NT2/D1 (cell line): ENCODE results near the gene TNFSF9.

Experiments
- YY1 ChIP-seq: IDR thresholded peaks from 2 replicates; pipeline ENCODE4 v1.6.1; 2011; ENCODE audit not compliant: insufficient read length, insufficient read depth
- ZNF274 ChIP-seq: IDR thresholded peaks from 2 replicates; pipeline ENCODE4 v1.6.1; 2011; ENCODE audit warnings: mild to moderate bottlenecking, low read depth, low read length

- TF ChIP-seq ZNF274 (no peak), YY1 (no peak)
These were observed 28.8 kb upstream of the TNFSF9 start, which contains the start of gene TUBB4A for GRCh38 chr19:6501740-6502648.
